ENCODE measurements around the gene GPRC5B.

- TF ChIP-seq, protein P1, sequence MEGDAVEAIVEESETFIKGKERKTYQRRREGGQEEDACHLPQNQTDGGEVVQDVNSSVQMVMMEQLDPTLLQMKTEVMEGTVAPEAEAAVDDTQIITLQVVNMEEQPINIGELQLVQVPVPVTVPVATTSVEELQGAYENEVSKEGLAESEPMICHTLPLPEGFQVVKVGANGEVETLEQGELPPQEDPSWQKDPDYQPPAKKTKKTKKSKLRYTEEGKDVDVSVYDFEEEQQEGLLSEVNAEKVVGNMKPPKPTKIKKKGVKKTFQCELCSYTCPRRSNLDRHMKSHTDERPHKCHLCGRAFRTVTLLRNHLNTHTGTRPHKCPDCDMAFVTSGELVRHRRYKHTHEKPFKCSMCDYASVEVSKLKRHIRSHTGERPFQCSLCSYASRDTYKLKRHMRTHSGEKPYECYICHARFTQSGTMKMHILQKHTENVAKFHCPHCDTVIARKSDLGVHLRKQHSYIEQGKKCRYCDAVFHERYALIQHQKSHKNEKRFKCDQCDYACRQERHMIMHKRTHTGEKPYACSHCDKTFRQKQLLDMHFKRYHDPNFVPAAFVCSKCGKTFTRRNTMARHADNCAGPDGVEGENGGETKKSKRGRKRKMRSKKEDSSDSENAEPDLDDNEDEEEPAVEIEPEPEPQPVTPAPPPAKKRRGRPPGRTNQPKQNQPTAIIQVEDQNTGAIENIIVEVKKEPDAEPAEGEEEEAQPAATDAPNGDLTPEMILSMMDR (IDR thresholded peaks at IDR 0.05), result no peak
- no peak for TF ChIP-seq ZFX (IDR thresholded peaks at IDR 0.05; ENCODE audit: borderline replicate concordance)
Measured at GRCh38 chr16:19933740-19934139, 49.1 kb upstream of the GPRC5B start.
